Stimulated activated naive CD8-positive, alpha-beta T cell treated with anti-CD3 and anti-CD28 coated beads, Interleukin-15, amount 100 ng/mL, for 72 hours (primary cell): ENCODE measurements around the gene AFTPH.

ENCODE experiments used
- ATAC-seq: fragments of 150-1000 bp; cut with Tn5 transposase; 2 replicates; pipeline ENCODE4 v1.10.0; 2021; ENCODE audit warnings: mild to moderate bottlenecking, moderate library complexity
- DNase-seq, 2 donors: peaks; one replicate each; pipeline ENCODE4 v3.0.0; 2021 to 2022
- H3K27ac Mint-ChIP-seq, 2 donors: one replicate each; pipeline ENCODE4 v1.8.0; 2022; ENCODE audit warnings: mild to moderate bottlenecking in 2 of 2, mixed read lengths in 2 of 2, moderate library complexity in 2 of 2
- H3K27me3 Mint-ChIP-seq: one replicate; pipeline ENCODE4 v1.8.0; 2022; ENCODE audit warnings: mixed read lengths
- H3K4me1 Mint-ChIP-seq: one replicate; pipeline ENCODE4 v1.8.0; 2022; ENCODE audit warnings: mild to moderate bottlenecking, mixed read lengths
- H3K4me3 Mint-ChIP-seq, 2 donors: one replicate each; pipeline ENCODE4 v1.8.0; 2022; ENCODE audit warnings: mild to moderate bottlenecking in 2 of 2, mixed read lengths in 2 of 2, moderate library complexity in 1 of 2
- H3K9me3 Mint-ChIP-seq, 2 donors: one replicate each; pipeline ENCODE4 v1.8.0; 2022; ENCODE audit warnings: mixed read lengths in 2 of 2

The AFTPH gene

DNA sequence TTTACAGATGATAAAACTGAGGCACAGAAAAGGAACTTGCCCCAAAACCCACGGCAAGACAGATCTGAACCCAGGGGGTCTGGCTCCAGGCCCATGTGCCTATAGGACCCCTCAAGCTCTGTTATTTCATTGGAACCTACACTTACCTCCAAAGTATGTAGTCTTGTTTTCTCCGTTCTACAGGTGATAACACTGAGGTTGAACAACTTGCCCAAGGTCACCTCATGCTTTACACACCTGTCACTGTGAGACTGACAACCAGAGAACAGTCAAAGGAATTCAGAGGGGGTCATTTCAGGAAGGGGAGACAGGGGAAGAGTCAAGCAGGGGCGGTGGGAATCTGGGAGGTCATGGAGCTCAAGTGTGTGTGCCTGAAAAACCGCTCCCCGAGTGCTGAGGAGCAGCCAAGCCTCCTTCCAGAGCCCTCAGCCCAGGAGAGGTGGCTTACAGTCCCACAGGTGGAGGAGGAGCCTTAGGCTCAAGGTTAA, 81.9 kb downstream of the AFTPH start:
- H3K4me1 Mint-ChIP-seq: peaks cover 39% of the 10 kb centered on the region
- H3K27ac Mint-ChIP-seq: no peak overlapping the region
- H3K9me3 Mint-ChIP-seq: peaks cover 11 to 13% of the 10 kb centered on the region in 2 donors
- DNase-seq (no peak), ATAC-seq (no peak)
- peak overlapping the region; percentile 50 to 64 for H3K4me3 Mint-ChIP-seq
- peaks cover 7% of the 10 kb centered on the region for H3K27me3 Mint-ChIP-seq

DNA sequence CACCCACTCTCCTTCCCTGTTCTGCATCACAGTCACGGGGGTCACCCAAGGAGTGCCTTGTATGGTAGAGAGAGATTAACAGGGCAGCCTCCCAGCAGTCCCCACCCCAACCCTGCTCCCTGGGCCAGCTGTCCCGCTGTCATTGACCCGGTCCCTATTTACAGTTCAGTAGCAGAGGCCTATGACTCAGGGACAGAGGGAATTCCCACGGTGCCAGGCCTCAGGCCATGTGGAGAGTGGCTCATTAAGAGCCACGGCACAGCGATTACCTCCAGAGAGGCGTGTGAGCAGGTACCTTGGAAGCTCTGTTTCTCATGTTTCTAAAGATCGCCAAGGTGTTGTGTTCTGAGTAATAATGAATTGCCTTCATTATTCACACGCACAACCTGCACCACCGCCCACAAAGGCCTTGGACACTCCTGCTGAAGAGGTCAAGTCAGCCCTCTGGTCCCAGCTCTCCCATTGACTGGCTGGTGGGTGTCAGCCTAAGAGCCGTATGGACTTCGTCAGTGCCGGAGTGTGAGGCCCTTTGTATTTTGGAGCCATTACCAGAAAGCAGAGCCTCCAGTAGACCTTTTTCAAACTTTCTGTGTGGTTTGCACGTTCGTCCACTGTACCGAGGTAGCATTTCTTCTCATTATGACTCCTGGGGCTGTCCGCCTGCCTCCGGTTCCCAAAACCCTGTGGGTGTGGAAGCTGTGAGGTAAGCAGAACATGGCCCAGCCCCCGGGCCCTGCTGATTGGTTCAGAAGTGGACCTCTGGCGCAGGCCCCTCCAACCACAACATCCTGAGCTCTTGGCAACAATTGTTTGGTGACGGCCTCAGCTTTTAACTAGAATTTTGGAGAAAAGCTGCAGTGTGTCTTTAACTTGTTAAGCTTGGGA, 82.6 kb downstream of the AFTPH start:
- peak overlapping the region in 1 of 2 donors; percentile 88 for H3K27ac Mint-ChIP-seq
- peaks cover 11 to 13% of the 10 kb centered on the region in 2 donors for H3K9me3 Mint-ChIP-seq
- H3K4me1 Mint-ChIP-seq: peaks cover 39% of the 10 kb centered on the region
- peak; percentile 84 to 96 for DNase-seq
- H3K4me3 Mint-ChIP-seq: peak overlapping the region; percentile 60 to 64
- H3K27me3 Mint-ChIP-seq: peaks cover 7% of the 10 kb centered on the region
- peak; percentile 96 for ATAC-seq

DNA sequence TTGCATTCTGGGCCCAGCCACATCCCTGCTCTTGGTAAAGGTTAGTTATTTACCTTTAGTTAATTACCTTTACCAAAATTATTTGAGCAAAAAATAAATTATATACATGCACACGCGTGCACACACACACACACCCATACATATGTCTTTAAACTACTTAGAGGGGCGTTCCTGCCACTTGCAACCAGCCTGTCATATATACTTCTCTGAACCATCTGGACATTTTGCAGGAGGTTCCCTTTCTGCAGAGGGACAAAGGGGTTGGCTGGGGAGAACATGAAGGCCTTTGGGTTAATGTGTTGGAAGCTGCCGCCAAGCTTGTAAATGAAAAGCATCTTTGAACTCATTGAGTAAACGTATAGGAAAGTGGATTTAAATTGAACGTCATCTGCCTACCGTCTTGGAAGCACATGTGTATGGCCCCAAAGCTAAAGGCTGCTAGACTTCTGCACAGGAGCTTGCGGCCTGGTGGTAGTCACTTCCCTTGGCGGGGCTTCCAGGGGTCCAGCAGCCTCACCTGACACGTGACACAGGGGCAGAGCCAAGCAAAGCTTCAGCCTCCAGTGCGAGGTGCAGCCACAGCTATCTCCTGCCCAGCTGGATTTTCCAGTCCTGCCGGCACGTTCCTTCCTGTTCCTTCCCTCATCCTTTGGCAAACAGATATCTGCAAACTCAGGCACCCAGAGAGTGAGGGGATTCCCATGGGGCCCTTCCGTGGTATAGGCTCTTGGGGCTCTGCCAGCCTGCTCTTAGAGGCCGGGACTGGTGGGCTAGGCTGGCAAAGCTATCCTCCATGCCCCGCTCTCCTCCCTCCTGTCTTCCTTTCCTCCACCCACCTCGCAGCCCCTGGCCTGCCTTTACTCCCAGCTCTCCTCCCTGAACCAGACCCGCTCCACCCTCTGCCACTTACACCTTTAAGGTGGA, 83.5 kb downstream of the AFTPH start:
- no peak for DNase-seq
- peaks cover 11 to 13% of the 10 kb centered on the region in 2 donors for H3K9me3 Mint-ChIP-seq
- peak overlapping the region; percentile 5 to 80 for H3K27ac Mint-ChIP-seq
- H3K4me1 Mint-ChIP-seq: peaks cover 39% of the 10 kb centered on the region
- H3K27me3 Mint-ChIP-seq: peaks cover 7% of the 10 kb centered on the region
- no peak for ATAC-seq
- peak overlapping the region; percentile 79 to 89 for H3K4me3 Mint-ChIP-seq

DNA sequence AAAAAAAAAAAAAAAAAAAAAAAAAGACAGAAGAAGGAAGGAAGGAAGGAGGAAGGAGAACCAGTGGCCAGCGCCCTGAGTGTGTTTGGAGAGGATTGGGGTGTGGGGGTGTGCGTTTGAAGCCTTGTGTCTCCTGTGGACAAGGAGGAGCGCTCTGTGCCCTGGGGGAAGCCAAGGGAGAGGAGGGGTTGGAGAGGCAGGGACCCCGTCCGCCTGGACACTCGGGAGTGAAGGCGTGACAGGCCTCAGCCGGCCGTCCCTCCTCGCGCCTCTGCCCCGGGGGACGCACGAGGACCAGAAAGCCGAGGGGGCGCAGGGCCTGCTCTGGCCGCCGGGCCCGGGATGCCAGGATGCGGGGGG, 84.7 kb downstream of the AFTPH start:
- peak; percentile 16 for ATAC-seq
- Mint-ChIP-seq H3K4me3 (peak overlapping the region; percentile 79 to 89), H3K27ac (peak overlapping the region; percentile 85 to 95), H3K27me3 (peaks cover 7% of the 10 kb centered on the region), H3K4me1 (peaks cover 45% of the 10 kb centered on the region), H3K9me3 (peaks cover 10 to 11% of the 10 kb centered on the region in 2 donors)
- DNase-seq: no peak

DNA sequence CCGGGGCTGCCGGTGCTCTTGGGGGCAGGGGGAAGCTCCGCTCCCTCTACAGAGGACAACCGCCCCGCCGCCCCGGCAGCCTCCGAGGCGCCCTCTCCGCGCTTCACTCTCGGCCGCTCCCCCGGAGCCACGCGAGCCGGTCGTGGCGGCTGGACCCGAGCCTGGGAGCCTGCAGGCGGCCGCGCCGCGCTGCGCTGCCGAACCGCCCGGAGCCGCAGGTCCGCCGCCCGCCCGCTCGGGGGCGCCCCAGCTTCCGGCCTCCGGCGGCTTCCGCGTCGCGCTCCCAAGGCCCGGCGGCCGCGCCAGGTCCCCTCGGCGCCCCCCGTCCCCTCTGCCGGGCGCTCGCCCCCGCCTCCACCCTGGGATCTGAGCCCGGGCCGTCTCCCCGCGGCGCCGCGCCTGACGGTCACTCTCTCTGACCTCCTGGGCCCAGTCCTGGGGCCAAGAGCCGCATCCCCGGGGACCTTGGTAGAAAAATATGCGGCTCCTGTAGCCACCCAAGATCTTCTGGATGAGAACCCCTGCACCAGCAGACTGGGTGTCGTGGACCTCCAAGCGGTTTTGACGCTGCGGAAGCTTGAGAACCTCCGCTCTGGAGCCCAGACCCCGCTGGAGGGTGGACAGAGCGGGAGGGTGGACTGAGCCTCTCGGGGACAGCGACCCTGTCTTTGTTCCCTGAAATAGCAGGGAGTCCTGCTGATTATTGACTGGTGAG, 85.3 kb downstream of the AFTPH start:
- ATAC-seq (peak; percentile 63), DNase-seq (peak; percentile 76 to 83)
- peak overlapping the region; percentile 92 to 95 for H3K27ac Mint-ChIP-seq
- peaks cover 1% of the 10 kb centered on the region for H3K27me3 Mint-ChIP-seq
- peaks cover 45% of the 10 kb centered on the region for H3K4me1 Mint-ChIP-seq
- H3K9me3 Mint-ChIP-seq: peaks cover 4 to 6% of the 10 kb centered on the region in 2 donors
- H3K4me3 Mint-ChIP-seq: peak overlapping the region; percentile 81 to 90

DNA sequence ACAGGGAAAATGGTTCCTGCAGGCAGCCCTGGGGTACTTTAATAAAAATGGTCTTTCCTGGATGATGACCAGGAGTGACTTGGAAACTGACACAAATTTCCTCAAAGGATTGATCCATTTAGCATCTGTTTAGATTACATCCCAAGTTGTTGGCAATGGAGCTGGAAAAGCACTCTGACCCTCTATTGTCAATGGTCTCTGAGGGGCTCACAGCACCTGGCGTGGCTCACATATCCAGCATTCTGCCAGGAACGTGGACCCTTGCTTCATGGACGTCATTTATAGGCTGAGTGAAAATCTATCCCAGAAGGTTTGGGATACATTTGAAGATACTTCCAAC, 85.8 kb downstream of the AFTPH start:
- Mint-ChIP-seq H3K9me3 (peaks cover 0 to under 1% of the 10 kb centered on the region in 2 donors), H3K4me1 (peaks cover 45% of the 10 kb centered on the region), H3K27me3 (no peaks in the 10 kb centered on the region), H3K27ac (peak overlapping the region; percentile 92 to 95), H3K4me3 (peak overlapping the region; percentile 81 to 90)
- DNase-seq (no peak), ATAC-seq (no peak)

DNA sequence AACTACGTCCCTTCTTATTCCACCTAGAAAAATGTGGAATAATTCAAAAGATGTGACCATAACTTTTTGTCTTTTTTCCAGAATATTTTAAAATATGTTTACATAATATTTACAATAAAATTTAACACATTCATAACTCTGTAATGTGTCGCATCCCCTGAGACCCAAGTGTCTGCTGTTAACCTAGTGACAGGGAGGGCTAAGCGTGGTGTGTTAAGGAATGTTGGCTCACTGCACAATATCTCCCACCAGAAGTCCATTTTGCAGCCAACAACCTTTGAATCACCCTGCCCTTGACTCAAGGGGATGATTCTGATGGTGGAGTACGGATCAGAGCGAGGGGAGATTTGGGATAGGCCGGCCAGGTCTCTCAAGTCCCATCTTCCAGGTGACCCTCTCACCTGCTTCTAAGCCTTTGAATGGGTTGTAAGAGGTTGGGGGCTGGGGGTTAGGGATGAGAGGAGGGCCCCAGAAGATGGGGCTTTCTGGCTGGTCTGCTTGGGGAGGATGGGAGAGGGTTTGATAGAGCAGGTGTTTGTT, 86.3 kb downstream of the AFTPH start:
- Mint-ChIP-seq H3K4me1 (peaks cover 45% of the 10 kb centered on the region), H3K9me3 (no peaks in the 10 kb centered on the region), H3K27me3 (no peaks in the 10 kb centered on the region), H3K27ac (no peak overlapping the region), H3K4me3 (no peak overlapping the region)
- ATAC-seq: no peak
- no peak for DNase-seq

DNA sequence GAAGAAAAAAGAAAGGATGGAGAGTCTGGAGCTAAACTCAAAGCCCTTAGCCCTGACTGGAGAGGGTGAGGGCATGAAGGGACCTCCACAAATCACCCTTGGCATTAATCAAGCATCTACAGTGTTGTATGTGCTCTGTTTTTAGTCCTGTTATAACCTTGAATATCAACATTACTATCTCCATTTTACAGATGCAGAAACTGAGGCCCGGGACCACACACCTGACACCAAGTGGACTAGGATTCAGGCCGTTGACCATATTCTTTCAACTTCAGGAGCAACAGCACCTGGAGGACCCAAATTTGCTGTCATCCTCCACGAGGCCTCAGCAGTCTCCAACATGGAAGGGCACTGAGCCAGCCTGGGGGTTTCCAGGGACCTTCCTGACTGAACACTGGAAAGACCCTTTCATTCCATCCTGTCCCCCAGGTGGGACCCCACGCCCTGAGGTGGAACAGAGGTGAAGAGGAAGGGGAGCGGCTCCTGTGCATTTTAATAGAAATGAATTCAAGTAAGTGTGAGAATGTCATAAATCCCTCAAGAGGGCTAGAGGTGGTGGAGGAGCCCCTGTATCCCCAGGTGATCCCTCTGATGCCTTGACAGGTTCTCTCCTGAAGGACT, 88.6 kb downstream of the AFTPH start:
- no peak overlapping the region for H3K27ac Mint-ChIP-seq
- no peak overlapping the region for H3K4me3 Mint-ChIP-seq
- ATAC-seq (no peak), DNase-seq (no peak)
- no peaks in the 10 kb centered on the region for H3K9me3 Mint-ChIP-seq
- H3K27me3 Mint-ChIP-seq: no peaks in the 10 kb centered on the region
- peaks cover 30% of the 10 kb centered on the region for H3K4me1 Mint-ChIP-seq

DNA sequence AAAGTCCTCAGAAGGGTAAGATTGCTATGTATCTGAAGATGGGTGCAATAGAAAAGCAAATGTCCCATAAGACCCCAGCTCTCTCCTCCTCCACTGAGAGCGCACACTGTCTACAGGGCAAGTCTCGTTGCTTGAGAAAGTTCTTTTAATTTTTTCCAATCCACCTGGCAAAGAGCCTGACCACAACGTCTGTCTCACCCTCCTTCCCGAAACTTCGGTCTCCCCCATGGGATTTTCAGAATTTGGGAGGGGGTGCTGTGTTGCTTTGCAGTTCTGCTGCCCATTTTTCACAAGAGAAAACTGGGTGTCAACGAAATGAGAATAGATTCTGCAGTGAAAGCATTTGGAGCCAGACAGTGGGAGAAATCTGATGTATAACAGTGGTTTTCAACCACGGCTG, 89.1 kb downstream of the AFTPH start:
- Mint-ChIP-seq H3K27me3 (no peaks in the 10 kb centered on the region), H3K4me3 (no peak overlapping the region), H3K9me3 (no peaks in the 10 kb centered on the region), H3K27ac (no peak overlapping the region), H3K4me1 (peaks cover 24% of the 10 kb centered on the region)
- ATAC-seq (no peak), DNase-seq (no peak)

DNA sequence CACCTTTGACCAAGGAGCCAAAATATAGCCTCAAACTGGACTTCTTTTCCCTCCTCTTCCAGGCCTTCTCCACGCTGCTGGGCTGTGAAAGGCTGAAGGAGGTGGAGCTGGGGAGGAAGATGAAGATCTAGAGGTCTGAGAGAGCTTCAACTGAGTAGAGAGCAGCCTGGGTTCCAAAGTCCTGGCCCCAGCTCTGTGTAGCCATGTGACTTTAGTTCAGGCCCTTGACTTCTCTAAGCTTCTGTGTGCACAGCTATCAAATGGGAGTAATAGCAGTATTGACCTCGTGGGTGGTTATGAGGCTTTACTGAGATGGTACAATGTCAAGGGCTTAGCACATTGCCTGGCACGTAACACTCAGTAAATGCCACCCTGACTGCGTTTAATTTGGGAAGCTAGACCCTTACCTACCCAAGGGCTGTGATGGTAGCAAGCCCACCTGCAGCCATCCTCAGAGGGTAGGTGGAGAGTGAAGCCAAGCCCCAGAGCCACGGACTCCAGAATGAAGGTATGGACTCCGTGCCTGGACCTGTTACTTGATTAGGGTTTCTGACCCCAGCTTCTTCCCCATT, 91.2 kb downstream of the AFTPH start:
- peaks cover 10% of the 10 kb centered on the region for H3K4me1 Mint-ChIP-seq
- H3K4me3 Mint-ChIP-seq: no peak overlapping the region
- DNase-seq (no peak), ATAC-seq (no peak)
- H3K9me3 Mint-ChIP-seq: no peaks in the 10 kb centered on the region
- no peaks in the 10 kb centered on the region for H3K27me3 Mint-ChIP-seq
- H3K27ac Mint-ChIP-seq: no peak overlapping the region

DNA sequence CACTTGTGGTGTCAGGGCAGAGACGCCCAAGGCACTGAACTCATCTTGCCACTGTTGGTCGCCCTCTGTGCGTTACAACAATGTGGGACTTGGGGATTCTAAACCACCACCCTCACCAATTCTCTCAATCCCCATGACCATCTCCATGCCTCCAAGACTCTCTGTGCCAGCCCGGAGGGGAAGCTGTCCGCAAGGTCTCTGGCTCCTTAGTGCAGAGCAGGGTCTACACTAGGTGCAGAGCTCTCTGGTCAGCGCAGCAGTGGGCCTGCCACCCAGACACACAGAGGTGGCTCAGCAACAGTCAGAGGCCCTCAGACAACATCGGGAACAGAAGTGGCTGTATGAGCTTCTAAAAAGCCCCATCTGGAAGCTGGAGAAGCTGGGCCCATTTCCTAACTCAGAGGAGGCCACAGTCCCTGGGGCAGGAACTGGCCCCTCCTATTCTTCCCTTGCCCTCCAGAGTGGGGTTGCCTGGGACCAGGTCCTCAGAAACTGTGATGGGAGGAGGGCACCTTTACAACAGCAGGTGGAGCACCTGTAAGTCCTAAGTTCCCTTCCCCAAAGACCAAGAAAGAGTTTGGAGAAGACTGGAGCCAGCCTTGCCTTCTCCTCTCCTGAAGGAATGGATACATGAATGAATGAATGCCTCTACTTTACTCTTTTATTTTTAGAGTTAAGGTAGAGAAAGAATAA, 91.9 kb downstream of the AFTPH start:
- ATAC-seq: no peak
- peaks cover 10% of the 10 kb centered on the region for H3K4me1 Mint-ChIP-seq

DNA sequence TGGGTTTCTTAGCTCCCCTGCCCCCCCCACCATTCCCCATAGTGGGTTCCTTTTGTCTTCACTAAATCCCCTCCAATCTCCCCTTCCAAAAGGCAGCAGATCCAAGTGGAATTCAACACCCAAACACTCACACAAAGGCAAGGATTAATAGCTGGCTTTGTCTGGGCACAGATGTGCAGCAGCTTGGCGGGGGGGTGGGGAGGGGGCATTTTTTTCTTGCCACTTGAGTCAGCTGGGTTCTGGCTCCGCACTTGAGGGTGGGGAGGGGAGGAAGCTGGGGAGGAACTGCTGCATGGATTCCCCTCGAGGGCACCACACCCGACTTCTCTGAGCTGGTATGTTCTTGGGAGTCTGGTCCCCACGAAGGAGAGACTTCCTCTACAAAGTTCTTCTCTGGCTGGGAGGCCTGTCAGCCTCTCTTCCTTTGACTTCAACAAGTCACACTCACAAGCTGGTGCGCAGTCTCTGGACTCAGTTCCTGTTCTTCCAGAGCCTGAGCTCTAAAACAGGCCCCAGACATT, 93.6 kb downstream of the AFTPH start:
- DNase-seq (no peak), ATAC-seq (no peak)
- peak overlapping the region in 1 of 2 donors; percentile 51 for H3K27ac Mint-ChIP-seq
- peaks cover 10% of the 10 kb centered on the region for H3K4me1 Mint-ChIP-seq
- H3K27me3 Mint-ChIP-seq: no peaks in the 10 kb centered on the region
- H3K9me3 Mint-ChIP-seq: no peaks in the 10 kb centered on the region
- H3K4me3 Mint-ChIP-seq: no peak overlapping the region

More for the DNA sequence above, 91.9 kb downstream of the AFTPH start:
- Mint-ChIP-seq H3K27ac (no peak overlapping the region), H3K9me3 (no peaks in the 10 kb centered on the region), H3K4me3 (no peak overlapping the region), H3K27me3 (no peaks in the 10 kb centered on the region)
- no peak for DNase-seq

DNA sequence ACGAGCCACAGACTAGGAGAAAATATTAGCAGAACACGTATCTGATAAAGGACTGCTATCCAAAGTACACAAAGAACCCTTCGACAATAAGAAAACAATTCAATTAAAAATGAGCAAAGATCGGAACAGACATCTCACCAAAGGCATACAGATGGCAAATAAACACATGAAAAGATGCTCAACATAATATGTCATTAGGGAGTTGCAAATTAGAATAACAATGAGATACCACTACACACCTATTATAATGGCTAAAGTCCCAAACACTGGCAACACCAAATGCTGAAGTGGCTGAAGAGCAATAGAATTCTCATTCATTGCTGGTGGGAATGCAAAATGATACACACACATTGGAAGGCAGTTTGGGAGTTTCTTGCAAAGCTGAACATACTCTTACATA, 96.5 kb downstream of the AFTPH start:
- Mint-ChIP-seq H3K27me3 (no peaks in the 10 kb centered on the region), H3K9me3 (no peaks in the 10 kb centered on the region), H3K4me3 (no peak overlapping the region), H3K27ac (no peak overlapping the region), H3K4me1 (peaks cover 4% of the 10 kb centered on the region)
- ATAC-seq (no peak), DNase-seq (no peak)
